H4 (cell line): Measurements from ENCODE around the gene HINT2. TPM values are rescaled to one million over a fixed set of nuclear protein-coding genes. Genes with fewer than 3 reads are reported as not detected.

Experiments
- DNase-seq: peaks from one replicate; pipeline ENCODE4 v3.0.0-alpha.2; 2015; ENCODE audit warnings: low spot score
- total RNA-seq: library from RNA; depleted of rRNA; stranded (reverse); fragments of >200 nt; shearing (Covaris generic); gene quantifications from 2 replicates; pipeline ENCODE4 v1.2.3, GENCODE V29; 2014

The HINT2 gene
- total RNA-seq, 1 experiment from 2014 or later: 88.2 TPM

DNA sequence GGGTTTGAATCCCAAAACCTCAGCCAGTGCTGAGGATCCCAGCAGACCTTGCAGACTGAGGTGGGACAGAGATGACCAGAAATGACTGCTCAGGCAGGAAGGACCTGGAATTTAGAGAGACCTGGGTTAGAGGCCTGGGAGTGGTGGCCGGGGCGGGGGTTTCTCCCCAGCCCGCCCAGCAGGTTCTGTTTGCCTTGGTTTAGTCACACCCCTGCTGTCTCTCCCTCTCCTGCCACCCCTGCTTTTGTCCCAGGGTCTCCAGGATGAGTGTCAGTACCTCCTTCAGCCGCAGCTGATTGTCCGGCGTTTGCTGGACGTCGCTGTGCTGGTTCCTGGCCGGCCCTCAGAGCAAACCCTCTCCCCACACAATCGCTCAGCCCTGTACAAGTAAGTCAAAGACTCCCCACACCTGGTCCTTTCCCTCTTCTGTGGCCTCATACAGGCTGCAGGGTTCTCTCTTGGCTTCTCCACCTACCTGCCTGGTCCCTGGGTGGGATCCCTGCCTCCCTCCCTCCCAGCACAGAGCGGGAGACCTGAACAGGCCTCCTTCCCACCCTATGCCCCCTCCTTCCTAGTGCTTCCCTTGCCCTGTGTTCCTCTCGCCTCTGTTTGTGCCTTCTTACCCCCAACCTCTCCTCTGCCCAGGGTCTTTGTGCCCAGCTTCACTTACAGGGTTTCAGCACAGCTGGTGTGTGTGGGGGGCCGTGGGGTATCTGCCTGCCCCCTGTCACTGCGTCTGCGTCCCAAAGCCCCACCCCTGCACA, 26.2 kb upstream of the HINT2 start:
- no peak for DNase-seq

DNA sequence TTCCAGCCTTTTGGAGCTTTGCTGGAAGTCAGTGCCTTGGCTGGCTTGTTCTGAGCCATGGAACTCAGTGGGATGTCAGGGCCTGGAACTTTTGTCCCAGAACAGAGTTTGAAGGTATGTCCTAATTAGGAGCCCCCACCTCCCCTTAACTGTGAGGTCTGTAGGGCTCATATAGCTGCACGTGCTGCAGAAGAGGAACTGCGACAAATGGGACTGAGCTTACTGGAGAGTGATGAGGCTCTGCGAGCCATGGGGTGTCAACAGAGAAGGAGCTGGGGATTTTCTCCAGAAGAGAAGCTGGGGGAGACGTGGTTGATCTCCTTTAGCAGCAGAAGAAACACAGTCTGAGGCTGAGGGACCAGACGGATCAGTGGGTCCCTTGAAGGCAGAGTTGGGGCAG, 25.1 kb upstream of the HINT2 start:
- DNase-seq: no peak

DNA sequence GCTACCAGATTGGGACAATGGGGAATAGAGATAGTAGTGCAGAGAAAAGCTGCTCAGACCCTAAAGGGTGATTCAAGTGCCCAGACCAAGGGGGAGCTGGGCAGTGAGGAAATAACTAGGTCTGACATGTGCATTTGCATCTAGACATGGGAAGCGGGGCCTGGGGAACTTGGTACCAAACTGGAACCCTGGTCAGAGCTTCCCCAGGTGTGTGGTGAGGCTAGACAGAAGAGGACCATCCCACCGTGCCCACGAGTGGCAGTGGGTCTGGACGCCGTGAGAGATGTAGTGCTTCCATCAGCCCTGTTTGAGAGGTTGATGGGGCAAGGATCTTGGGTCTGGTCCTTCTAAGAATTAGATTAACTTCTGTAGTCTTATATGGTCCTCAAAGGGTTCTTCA, 21.8 kb upstream of the HINT2 start:
- no peak for DNase-seq

DNA sequence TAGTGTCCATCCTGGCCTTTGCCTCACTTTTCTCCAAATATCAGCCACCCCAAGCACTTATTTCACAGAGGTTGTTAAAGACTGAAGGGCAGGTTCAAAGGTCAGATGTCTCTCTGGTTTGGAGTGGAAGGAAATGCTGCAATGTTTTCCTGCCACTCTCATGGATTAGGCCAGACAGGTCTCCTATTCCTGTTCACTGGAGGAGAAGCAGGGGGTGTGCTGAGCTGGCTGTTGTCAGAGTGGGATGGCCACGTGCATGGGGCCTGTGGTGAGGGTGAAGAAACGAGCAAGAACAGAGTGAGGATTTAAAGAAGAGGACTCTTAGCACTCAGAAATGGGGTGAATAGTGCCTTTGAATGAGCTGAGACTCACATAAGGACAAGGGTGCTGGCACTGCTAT, 20.9 kb upstream of the HINT2 start:
- DNase-seq: no peak

DNA sequence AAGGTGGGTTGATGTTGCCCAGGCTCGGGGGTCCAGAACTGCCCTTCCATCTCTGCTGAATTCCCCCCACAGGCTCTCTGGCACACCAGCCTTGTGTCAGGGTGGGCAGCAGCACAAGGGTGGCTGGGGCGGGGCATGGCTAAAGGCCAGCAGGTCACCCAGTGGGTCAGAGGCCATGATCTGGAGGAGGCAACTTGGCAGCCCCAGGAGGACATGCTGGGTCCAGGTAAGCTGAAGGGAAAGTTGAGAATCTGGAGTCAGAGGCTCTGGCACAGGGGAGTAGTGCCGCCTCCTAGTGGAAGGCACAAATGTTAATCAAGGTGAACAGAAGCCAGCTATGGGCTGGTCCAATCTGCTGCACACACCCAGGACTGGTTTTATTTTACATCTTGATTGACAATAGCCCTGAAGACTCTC, 20.4 kb upstream of the HINT2 start:
- no peak for DNase-seq

DNA sequence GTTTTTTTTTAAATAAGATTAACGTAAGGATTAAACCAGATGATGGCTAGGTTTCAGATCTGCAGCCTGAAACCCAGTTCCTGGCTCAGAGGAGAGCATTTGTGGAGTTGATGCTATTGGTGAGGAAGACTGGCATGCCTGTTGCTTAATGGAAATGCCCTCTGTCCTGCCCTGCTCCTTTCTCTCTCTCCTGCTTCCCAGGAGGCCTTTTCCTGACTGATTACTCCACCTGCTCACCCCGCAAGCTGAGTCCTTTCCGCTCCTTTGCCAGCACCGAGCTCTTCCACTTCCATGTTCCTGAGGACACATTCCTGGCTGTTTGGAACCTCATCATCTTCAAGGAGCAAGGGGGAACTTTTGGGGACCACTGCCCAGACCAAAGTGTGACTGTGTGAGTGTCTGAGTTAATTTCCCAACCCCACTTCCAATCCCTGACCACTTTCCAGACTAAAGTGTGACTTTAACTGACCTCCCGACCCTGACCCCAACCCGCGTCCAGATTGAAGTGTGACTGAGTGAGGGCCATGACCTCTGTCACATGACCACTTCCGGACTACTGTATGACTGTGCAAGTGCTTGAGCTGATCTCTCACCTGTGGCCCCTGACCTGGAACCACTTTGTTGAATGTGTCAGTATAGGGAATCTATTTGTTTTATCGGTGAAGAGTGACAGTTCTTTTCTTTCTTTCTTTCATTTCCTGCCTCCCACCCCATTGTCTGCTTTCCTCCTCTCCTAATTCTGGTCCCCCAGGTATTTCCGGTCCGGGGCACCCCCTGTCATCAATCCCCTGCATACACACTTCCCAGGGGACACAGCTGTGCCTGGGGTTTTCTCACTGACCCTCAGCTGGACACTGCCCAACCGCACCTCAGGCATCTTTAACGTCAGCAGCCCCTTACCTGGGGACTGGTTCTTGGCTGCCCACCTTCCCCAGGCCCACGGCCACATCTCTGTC, 19.7 kb upstream of the HINT2 start:
- no peak for DNase-seq

DNA sequence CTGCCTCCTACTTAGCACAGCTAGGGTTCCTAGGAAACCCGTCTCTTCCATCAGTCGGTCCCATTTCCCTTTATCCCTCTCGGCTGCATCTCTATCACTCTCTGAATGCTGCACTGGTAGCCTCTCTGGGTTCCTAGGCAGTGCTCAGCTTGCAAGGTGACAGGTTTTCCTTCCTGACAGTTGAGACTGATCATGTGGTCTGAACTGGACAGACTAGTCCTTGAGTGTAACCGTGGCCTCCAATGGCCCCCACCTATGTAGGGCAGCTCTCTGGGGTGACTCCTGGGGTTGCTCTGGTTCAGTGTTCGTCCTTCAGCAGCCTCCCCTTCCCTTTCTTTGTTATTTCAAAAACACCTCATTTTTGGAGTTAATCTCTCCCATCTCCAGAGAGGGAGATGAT, 18.0 kb upstream of the HINT2 start:
- no peak for DNase-seq

DNA sequence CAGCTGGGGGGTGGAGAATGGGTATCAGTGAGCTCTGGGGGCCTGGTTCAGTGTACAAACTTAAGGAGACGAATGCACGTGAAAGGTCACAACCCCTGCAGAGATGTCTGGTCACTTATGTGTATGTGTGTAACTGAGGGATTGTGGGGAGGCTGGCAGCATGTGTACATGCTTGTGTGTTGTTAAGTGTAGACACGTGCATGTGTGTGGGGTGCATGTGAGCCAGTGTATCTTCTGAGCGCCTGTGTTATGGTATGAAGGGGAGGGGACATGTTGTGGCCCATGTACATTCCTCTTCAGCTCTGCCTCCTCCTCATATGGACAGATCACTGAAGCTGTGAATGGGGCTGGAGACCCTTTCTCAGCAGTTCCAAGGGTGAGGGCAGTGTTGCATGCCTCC, 16.2 kb upstream of the HINT2 start:
- no peak for DNase-seq

DNA sequence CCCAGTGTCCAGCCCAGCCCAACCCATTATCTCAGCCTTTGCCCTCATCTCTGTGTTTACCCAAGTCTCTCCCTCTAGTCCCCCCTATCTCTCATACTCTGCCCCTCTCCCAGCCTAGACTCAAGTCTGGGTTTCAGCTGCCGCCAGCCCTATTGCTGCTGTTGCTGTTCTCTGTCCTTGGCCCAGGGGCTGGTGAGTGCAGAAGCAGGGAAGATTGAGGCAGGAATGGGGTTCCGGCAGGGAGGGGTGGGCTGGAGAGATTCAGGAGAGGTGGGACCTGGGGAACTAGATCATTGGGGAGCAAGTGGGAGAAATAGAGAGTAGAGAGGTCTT, 14.9 kb upstream of the HINT2 start:
- no peak for DNase-seq

DNA sequence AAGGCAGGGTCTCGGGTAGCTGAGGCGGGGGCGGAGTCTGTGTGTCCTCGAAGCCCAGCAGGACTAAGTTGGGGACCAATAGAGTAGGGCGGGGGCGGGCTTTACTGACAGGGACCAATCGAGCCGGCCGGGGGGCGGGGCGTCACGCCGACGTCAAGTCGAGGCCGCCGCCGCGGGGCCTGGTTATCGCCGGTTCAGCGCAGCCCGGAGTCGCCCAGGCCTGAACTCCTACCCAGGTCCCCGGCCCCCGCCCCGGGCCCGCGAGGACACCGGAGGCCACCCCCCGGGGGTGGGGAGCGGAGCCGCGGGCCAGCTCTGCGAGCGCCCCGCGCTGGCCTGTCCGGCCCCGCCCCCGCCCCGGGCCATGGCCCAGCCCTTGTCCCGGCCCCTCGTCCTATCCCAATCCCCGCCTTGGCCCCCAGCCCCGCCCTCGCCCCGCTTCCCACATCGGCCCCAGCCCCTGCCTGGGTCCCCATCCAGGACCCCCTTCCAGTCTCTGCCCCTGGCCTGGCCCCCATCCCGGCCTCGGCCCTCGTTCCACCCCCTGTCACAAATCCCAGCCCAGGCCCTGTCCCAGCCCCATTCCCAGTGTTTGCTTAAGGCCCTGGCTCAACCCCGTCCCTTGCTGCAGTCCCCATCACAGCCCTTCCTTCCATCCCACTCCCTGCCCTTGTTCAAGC, 14.4 kb upstream of the HINT2 start, which contains the start of gene TMEM8B:
Gene TMEM8B, plus strand, starts transcription at position 145 of the 680 bp plus-strand sequence. Its CDS starts 220 bp downstream, at position 365.
- DNase-seq: peak; percentile 91

DNA sequence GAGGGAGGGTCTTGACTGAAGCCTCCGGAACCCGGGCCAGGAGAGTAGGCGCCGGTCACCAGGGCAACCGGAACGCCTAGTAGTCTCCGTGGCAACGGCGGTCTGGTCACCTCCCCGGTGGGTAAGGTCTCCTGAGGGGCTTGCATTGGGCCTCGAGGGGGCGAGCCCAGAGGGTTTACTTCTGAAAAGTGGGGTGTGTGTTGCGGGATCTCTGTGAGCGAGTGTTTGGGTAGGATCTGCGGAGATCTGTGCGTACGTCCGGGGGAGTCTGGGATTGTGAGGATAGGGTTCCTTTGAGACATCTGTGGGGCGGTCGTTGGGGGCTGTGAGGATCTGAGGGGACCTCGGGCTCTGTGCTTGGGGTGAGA, 13.9 kb upstream of the HINT2 start, which contains the start of gene FAM221B:
Gene FAM221B, minus strand, starts transcription at position 17 of the 368 bp plus-strand sequence. CDS start 2,571 bp downstream, outside the sequence.
- DNase-seq: no peak

DNA sequence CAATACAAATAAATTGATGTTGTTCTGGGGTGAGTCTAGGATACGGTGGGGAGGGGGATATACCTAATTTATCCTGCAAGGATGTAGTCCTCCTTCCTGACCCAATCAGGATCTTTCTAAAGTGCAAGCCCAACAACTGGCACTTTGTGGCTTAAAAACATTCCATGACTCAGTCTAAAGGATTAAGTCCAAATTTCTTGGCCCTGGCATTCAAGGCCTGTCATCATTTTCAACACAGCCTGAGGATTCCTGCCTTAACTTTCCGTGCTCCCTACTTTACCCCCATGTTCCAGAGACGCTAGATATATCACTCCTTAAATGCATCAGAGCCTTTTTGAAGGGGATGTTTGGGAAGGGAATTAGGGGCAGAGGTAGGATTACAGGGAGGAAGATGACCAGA, 12.6 kb upstream of the HINT2 start:
- no peak for DNase-seq

DNA sequence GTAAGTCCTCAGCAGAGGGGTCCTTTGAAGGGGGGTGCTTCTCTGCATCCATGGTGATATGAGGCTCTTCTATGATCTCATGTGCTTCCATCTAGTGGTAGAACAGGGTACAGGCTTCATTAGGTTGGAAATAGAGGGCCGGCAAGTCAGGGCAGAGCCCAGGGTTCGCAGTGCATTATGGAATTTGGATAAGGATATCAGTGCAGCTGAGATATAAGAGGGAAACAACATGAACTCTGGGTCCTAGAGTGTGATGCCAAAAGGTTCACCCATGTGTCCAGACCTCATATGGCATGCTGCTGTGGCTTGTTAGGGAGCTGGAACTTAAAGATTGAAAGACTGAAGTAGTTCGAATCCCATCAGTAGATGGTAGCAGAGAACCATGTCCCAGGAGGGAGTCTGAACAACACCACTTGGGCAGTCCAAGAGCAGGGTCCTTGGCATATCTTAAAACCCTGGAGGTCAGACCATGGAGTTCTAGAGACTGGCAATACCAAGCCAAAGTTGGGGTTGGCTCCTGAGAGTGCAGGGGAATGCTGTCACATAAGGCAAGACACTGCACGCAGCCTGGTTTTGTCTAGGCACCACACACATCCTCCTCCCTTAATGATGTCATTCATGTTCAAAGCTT, 11.3 kb upstream of the HINT2 start:
- peak; percentile 63 for DNase-seq

DNA sequence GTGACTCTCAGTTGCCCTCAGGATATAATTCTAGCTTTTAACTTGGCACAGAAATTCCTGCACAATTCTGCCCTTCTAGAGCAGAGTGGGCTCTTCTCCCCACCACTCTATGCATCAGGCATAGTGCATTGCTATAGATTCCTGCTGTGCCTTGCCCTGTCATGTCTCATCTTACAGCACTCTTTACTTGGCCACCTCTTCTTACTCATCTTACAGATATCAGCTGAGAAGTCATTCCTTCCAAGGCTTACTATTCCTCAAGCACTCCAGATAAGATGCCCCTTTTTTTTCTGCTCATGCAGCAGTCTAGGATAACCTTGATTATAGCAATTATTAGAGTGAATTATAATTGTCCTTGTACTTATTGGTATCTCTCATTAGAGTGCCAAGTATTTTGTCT, 8.1 kb upstream of the HINT2 start:
- no peak for DNase-seq

DNA sequence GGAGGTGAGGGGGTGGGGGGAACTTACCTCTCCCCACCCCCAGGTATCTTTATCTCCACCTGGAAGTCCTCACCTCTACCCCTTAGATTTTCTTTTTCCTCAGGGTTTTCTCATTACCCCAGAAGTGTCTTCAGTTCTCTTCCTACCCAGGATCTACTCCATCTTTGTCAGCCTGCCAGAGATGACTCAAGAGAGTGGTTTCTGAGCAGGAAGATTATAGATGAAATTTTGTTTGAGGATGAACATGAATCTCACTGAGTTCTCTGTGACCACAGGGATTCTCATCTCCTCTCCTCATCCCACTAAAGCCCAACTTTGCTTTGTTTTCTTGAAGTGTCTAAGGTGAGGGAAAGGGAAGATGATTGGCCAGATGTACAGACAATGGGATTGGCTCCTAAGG, 5.2 kb upstream of the HINT2 start:
- no peak for DNase-seq

DNA sequence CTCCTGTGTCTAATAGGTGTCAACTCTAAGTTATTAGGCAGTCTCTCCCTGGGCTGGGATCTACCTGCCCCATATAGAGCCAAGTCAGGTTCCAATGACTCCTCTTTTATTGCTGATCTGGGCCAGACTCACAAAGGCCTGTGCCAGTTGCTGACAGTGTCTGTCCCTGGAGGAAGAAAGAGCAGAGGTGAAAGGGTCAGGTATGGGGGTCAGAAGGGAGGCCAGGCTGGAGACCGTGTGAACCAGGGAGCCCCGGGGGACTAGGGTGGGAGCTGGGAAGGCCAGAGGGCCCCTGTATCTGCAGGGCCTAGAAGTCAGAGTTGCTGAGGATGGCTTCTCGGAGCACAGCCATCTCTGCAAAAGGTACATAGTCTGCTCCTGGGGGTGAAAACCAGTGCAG, 3.5 kb upstream of the HINT2 start:
- DNase-seq: no peak

DNA sequence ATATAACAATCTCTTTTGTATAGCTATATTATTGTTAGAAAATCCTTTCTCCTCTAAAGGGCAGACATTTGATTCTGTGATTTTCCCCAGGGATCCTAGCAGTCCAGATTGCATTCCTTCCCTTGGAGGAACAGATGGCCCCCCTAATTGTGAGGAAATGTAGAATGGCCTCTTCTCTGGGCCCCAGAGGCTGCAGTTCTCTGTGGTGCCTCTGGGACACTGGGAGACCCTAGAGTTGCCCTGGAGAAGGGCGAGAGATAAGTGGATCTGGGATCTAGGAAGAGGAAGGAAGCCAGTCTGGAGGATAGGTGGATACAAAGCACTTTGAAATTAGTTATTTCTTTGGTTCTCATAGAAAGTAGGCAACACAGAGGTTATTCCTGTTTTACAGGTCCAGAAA, 1.9 kb upstream of the HINT2 start:
- DNase-seq: no peak

DNA sequence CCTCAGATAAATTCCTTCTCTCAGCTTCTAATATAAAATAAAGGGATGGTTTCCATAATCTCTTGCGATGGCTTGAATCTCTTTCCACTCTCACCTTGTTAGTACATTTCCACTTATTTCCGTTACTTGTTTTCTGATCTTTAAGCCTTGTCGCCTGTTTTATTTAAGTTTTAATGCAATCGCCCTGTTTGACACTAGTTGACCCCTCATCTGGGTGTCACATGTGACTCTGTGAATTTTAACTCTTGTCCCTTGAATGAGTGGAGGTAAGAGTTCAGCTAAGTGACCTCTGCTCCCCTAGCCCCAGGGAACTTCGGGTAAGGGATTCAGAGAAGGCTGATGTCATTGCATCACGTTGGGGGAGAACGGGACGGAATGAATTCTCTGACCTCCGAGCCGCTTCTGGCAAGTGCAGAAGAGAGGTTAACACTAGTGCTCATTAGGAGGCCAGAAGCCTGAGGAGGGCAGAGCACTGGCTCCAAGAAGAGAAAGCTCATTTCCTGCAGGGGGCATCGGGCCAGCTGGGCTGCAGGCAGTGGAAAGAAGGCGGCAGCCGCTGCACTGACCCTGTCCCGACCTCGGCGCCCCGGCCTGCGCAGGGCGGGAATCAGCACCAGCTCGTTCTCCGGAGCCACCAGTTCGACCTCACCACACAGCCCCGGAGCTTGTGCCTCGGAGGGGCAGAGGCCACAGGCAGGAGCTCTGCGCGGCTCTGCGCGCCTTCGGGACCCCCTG, 569 bp downstream of the HINT2 start:
- peak; percentile 69 for DNase-seq

DNA sequence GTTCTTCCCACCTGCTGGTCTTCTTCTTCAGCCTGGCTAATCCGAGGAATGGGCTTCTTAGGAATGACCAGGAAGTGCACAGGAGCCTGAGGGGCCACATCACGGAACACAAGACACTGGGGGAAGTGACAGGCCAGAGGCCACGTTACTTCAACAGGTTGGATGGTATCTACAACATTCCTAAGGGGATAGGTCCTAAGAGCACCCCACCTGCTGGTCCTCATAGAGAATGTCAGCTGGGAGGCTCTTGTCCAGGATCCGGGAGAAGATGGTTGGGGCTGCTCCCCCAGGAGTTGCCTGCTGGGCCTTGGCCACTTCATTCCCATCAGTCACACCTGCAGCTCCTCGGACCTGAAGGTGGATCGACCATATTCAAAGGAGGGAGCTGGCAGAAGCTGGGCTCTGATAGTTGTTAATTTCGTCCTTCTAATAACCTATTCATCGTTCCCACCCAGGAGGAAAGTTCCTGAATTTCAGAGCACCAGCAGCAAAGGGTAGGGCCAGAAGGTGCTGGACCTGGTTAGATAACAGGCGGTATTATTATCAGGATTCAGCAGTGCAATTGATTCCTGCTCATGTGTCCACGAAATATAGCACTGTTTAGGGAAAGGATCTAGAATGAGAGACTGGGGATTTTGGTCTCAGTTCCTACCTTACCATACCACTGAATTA, 1.3 kb downstream of the HINT2 start:
- DNase-seq: no peak

DNA sequence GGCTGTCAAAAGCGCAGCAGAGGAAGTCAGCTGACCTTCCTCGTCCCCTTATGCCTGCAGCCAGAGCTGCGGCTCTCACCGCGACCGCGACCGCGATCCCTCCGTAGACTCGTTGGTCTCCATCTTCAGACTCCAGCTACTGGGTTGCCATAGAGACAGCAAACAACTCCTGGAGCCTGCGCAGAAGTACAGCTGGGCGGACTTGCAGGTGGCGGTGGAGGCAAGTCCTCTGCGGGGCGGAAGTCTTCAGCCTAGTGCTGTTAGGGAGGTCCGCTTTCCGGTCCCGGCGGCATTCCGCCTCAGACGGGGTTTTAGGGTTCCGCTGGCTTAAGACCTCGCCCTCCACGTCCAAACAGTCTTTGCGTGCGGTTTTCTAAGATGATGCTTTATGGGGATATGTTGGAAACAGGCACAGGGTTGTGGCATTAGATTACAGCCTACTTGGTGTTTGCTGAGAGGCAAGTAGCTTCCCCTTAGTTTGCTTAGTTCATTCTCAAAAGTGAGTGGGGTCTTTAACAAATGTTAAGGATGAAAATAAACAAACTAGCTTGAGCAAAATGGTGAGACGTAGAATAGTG, 2.7 kb downstream of the HINT2 start, which contains the start of gene SPAG8:
Gene SPAG8, minus strand, starts transcription at position 238 of the 578 bp plus-strand sequence. Its CDS starts 115 bp downstream, at position 123.
- DNase-seq: peak; percentile 97
